Astrocyte of the cerebellum (primary cell): ENCODE data around the gene CHCHD1.
"Not testable (repeated sequence)": the region's sequence is repeated elsewhere in the genome, so short reads cannot be mapped to it uniquely, and the experiment has no call there.

ENCODE experiments used
- DNase-seq: peaks from one replicate; pipeline ENCODE4 v3.0.0-alpha.2; 2011; ENCODE audit warnings: low read depth
- H3K4me3 ChIP-seq: 2 replicates; pipeline ENCODE4 v1.5.1; 2011; ENCODE audit warnings: mild to moderate bottlenecking, low read depth, low read length, moderate library complexity
- in situ Hi-C: cut with HindIII; loops from 2 replicates; pipeline ENCODE4 v1.10.0; 2017; ENCODE audit warnings: low sequenced_read_pairs
- TF ChIP-seq, protein P1 (sequence below): IDR thresholded peaks from 2 replicates; pipeline ENCODE4 v1.5.1; 2012; ENCODE audit warnings: low read length, low read depth, moderate library complexity, mild to moderate bottlenecking; ENCODE audit errors: missing control alignments

CHCHD1 gene

GRCh38 chr10:73782749-73783085 lies 869 bp downstream of the CHCHD1 start:
- TF ChIP-seq, protein P1, sequence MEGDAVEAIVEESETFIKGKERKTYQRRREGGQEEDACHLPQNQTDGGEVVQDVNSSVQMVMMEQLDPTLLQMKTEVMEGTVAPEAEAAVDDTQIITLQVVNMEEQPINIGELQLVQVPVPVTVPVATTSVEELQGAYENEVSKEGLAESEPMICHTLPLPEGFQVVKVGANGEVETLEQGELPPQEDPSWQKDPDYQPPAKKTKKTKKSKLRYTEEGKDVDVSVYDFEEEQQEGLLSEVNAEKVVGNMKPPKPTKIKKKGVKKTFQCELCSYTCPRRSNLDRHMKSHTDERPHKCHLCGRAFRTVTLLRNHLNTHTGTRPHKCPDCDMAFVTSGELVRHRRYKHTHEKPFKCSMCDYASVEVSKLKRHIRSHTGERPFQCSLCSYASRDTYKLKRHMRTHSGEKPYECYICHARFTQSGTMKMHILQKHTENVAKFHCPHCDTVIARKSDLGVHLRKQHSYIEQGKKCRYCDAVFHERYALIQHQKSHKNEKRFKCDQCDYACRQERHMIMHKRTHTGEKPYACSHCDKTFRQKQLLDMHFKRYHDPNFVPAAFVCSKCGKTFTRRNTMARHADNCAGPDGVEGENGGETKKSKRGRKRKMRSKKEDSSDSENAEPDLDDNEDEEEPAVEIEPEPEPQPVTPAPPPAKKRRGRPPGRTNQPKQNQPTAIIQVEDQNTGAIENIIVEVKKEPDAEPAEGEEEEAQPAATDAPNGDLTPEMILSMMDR, result no peak
- in situ Hi-C loops, result no loop called here
- DNase-seq, result no peak
- H3K4me3 ChIP-seq, result peak overlapping the region; percentile 87

DNA sequence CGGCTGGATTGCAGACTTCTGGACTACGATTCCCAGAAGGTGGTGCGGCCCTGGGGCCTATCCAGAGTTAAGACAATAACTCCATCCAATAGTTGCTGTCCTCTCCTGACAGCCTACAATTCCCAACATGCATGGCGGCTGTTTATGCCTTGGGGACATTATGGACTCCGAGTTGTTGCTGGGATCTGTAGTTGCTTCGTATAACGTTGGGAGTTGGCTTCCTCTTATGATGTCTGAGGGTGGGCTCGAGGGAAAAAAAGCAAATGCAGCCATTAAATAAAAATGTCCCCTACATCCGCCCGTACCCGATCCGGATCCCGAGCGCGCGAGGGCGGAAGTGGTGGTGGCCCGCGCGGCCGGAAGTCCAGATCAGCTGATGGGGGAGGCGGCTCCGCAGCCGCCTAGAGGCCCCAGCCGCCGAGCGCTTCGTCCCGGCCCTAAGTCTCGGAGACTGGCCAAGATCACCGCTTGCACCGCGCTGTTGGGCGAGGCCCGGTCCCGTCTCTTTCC lies 3.4 kb downstream of the CHCHD1 start, which contains the start of gene ZSWIM8:
Gene ZSWIM8, plus strand, starts transcription at position 396 of the 510 bp plus-strand sequence. CDS start 273 bp downstream, outside the sequence.
- in situ Hi-C loops, result no loop called here
- DNase-seq, result peak; percentile 96
- TF ChIP-seq, protein P1, result no peak
- peak within 1 kb of the TSS; percentile 97 for H3K4me3 ChIP-seq

DNA sequence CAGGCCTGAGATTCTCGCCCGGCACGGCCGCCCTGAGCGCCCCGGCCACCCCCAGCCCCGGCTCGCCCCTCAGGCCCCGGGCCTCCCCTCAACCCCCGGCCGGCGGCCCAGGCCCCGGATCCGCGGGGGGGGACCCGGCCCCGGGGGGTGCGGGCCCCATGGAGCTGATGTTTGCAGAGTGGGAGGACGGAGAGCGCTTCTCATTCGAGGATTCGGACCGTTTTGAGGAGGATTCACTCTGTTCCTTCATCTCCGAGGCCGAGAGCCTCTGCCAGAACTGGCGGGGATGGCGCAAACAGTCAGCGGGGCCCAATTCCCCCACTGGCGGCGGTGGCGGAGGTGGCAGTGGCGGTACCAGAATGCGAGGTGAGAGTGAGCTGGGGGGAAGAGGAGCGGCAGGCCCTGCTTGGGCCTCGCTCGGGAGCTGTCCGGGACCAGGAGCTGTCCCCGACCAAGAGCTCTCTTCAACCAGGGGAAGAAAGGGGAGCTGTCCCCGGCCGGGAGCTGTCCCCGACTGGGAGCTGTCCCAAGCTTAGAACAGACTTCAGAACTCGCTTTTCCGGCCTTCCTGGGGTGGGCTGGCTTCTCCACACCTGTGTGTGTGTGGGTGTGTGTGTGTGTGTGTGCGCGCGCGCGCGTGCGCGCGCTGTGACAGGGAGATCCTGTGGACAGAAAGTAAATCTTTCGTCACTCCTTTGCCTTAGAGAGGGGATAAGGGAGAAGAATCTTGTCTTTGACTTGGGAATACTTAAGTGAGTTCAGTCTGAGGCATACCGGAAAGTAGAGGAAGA lies 4.1 kb downstream of the CHCHD1 start:
- H3K4me3 ChIP-seq, result peak overlapping the region; percentile 97
- in situ Hi-C loops, result no loop called here
- no peak for DNase-seq
- TF ChIP-seq, protein P1, result no peak

GRCh38 chr10:73786512-73786885 lies 4.7 kb downstream of the CHCHD1 start:
- TF ChIP-seq, protein P1, result no peak
- in situ Hi-C loops, result no loop called here
- no peak for DNase-seq
- H3K4me3 ChIP-seq, result peak overlapping the region; percentile 97

- in situ Hi-C loops, DNase-seq: not testable (repeated sequence)
- peak overlapping the region; percentile 97 for H3K4me3 ChIP-seq
Measured at GRCh38 chr10:73787031-73787800, 5.4 kb downstream of the CHCHD1 start.

- in situ Hi-C loops, result no loop called here
- no peak overlapping the region for H3K4me3 ChIP-seq
- no peak for DNase-seq
- TF ChIP-seq, protein P1, result no peak
Measured at GRCh38 chr10:73788864-73789658, 7.2 kb downstream of the CHCHD1 start.
